ENCODE results near the gene ITGA1.

The ITGA1 gene

DNA sequence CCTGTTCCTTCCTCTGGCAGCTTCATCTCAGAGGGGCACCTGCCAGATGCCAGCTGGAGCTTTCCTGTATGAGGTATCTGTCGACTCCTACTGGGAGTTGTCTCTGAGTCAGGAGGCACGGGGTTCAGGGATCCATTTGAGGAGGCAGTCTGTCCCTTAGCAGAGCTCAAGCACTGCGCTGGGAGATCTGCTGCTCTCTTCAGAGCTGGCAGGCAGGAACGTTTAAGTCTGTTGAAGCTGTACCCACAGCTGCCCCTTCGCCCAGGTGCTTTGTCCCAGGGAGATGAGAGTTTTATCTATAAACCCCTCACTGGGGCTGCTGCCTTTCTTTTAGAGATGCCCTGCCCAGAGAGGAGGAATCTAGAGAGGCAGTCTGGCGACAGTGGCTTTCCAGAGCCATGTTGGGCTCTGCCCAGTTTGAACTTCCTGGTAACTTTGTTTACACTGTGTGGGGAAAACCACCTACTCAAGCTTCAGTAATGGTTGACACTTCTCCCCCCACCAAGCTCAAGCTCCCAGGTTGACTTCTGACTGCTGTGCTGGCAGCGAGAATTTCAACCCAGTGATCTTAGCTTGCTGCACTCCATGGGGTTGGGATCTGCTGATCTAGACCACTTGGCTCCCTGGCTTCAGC lies 189.7 kb downstream of the ITGA1 start:
- ChIA-PET POLR2A (ENCODE audit: low non-redundant PET) (no interaction called here), CTCF (interaction anchor here (0.9 kb wide), 1 partner anchor 11 kb away, joined by 3 read pairs; no protein-coding TSS in a partner anchor)
- DNase-seq (ENCODE audit: low spot score): no peak
- TF ChIP-seq, protein P1, sequence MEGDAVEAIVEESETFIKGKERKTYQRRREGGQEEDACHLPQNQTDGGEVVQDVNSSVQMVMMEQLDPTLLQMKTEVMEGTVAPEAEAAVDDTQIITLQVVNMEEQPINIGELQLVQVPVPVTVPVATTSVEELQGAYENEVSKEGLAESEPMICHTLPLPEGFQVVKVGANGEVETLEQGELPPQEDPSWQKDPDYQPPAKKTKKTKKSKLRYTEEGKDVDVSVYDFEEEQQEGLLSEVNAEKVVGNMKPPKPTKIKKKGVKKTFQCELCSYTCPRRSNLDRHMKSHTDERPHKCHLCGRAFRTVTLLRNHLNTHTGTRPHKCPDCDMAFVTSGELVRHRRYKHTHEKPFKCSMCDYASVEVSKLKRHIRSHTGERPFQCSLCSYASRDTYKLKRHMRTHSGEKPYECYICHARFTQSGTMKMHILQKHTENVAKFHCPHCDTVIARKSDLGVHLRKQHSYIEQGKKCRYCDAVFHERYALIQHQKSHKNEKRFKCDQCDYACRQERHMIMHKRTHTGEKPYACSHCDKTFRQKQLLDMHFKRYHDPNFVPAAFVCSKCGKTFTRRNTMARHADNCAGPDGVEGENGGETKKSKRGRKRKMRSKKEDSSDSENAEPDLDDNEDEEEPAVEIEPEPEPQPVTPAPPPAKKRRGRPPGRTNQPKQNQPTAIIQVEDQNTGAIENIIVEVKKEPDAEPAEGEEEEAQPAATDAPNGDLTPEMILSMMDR (conservative IDR thresholded peaks at IDR 0.05; ENCODE audit: low read depth): no peak
- H3K27ac ChIP-seq: no peak overlapping the region

DNA sequence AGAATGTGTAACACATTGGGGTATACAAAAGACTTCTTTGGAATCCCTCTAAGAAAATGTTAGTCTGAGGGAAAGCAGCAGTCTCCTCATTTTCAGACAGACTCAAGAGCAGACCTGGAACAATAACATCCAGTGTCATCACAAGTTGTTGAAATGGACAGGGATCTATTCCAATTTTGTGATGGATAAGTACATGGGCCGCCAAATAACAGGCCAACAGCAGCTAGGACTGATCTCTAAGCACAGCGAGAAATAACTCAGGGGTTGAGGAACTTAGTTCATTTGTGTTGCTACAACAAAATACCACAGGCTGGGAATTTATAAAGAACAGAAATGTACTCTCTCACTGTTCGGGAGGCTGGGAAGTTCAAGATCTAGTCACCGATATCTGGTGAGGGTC lies 193.8 kb downstream of the ITGA1 start:
- TF ChIP-seq, protein P1 (conservative IDR thresholded peaks at IDR 0.05; ENCODE audit: low read depth): no peak
- ChIA-PET POLR2A (ENCODE audit: low non-redundant PET) (no interaction called here), CTCF (interaction anchor here (0.6 kb wide), 1 partner anchor 83 kb away, joined by 3 read pairs; no protein-coding TSS in a partner anchor)
- H3K27ac ChIP-seq: no peak overlapping the region
- no peak for DNase-seq (ENCODE audit: low spot score)

DNA sequence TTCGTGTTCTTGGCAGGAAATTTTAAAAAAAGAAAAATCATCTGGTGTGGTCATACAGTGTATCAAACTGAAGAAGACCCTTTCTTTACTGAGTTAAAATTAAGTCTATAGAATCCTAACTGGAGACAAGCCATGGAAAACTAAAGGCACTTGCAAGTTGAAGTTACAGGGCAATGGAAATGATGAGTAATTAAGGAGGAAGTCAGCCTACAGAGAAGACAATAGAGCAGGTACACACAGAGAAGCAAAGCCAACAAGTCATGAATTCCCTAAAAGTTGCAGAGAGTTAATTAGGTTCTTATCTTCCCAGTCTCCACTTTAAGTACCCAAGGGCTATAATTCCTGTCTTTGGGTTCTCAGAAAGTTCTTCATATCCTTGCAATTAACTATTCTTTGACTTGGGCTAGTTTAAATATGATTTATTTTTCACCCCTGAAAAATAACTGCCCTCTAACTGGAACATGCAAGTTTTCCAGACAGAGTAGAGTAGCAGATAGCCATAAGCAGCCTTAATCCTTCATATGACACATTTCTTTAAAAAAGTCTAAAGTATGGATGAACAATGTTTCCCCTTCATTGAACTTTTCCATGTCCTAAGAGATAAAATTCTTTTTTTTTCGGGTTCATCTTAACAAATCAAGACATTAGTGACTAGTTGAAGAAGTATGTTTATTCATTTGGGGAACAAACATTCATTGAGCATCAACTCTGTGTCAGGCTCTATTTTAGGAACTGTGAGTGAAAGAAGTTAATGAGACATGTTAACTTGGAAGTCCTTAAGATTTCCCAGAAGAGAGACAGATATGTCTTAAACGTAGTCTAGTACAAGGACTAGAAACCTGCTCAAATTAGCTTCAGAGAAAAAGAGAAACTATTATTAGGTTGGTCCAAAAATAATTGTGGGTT lies 196.3 kb downstream of the ITGA1 start:
- ChIA-PET POLR2A (ENCODE audit: low non-redundant PET) (no interaction called here), CTCF (interaction anchor here (0.8 kb wide), 1 partner anchor 87 kb away, joined by 3 read pairs; no protein-coding TSS in a partner anchor)
- peak; percentile 41 for DNase-seq (ENCODE audit: low spot score)
- TF ChIP-seq, protein P1 (conservative IDR thresholded peaks at IDR 0.05; ENCODE audit: low read depth): no peak
- H3K27ac ChIP-seq: no peak overlapping the region

DNA sequence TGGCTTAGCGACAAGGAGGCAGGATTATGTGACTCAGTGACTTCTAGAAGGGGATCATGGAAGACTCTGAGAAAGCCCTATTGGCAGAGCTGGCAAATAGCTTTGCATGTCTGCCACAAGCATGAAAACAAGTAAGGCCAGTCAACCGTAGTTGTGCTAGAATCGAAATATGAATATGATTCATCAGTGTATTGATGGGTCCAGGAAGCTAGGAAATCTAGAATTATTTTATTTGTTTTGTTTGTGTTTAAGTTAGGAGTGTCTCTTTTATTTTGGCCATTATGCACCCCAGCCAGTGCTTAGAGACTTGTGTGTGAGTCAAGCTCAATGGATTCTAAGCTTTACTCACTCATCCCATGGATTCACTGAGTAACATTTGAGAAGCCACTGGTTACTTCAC lies 197.6 kb downstream of the ITGA1 start:
- peak; percentile 30 for DNase-seq (ENCODE audit: low spot score)
- TF ChIP-seq, protein P1 (conservative IDR thresholded peaks at IDR 0.05; ENCODE audit: low read depth): no peak
- ChIA-PET CTCF (interaction anchor here (0.7 to 1.1 kb wide), 2 partner anchors 32 to 358 kb away, joined by 3 read pairs; no protein-coding TSS in a partner anchor), POLR2A (ENCODE audit: low non-redundant PET) (no interaction called here)
- no peak overlapping the region for H3K27ac ChIP-seq

DNA sequence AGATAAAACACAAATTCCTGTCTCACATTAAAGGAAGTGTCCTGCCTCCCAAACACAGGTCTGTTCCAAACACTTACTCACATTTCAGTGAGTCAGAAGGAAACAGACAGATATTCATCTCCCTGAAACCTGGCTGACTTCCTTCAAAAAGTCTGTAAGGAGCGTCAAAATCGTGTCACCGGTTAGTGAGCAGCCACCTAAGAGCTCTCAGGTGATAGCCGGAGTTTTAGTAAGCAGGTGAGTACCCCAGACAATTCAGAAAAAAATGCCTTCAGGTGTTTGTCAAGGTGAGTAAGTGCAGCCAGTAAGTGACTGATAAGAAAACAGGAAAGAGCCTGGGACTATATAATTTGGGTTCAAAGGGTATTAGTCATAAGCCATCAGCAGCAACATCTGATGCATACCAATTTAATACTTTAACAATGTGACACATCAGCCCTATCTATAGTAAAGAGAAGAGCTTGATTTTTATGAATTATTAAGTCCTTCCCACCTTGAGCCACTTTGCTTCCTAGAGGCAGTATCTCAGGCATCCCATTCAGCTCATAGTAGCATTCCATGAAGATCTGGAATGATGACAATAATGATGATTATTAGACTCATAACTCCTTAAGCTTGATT lies 200.1 kb downstream of the ITGA1 start:
- peak; percentile 83 for DNase-seq (ENCODE audit: low spot score)
- H3K27ac ChIP-seq: no peak overlapping the region
- TF ChIP-seq, protein P1 (conservative IDR thresholded peaks at IDR 0.05; ENCODE audit: low read depth): no peak
- ChIA-PET CTCF (interaction anchor here (0.6 to 5.4 kb wide), 6 partner anchors 11 to 1342 kb away, joined by 3 to 43 read pairs (median 3); no protein-coding TSS in a partner anchor), POLR2A (ENCODE audit: low non-redundant PET) (interaction anchor here (1.0 kb wide), 1 partner anchor 27 kb away, joined by 3 read pairs; no protein-coding TSS in a partner anchor)
